IPS-20b (cell line): ENCODE results near the gene PLEKHM3.
A peak's percentile ranks its signal among the peaks of the same experiment; 100 is the strongest.

Experiments
- H3K27ac ChIP-seq: one replicate; pipeline ENCODE4 v1.5.1; 2013; ENCODE audit warnings: low read length
- H3K27me3 ChIP-seq: 2 replicates; pipeline ENCODE4 v1.6.1; 2013; ENCODE audit warnings: mild to moderate bottlenecking, low read length, inconsistent platforms; ENCODE audit not compliant: insufficient read depth
- H3K36me3 ChIP-seq: 2 replicates; pipeline ENCODE4 v1.6.1; 2013; ENCODE audit warnings: low read depth, mild to moderate bottlenecking, inconsistent platforms, low read length, moderate library complexity; ENCODE audit not compliant: insufficient read depth
- H3K4me1 ChIP-seq: 2 replicates; pipeline ENCODE4 v1.6.1; 2013; ENCODE audit warnings: mild to moderate bottlenecking, control low read depth, inconsistent platforms, low read length, moderate library complexity; ENCODE audit not compliant: insufficient read depth
- H3K4me3 ChIP-seq: 2 replicates; pipeline ENCODE4 v1.5.1; 2013; ENCODE audit warnings: mild to moderate bottlenecking, low read length, inconsistent platforms
- H3K9ac ChIP-seq: 2 replicates; pipeline ENCODE4 v1.6.1; 2013; ENCODE audit warnings: low read depth, mild to moderate bottlenecking, inconsistent platforms, low read length, moderate library complexity
- H3K9me3 ChIP-seq: 2 replicates; pipeline ENCODE4 v1.6.1; 2013; ENCODE audit warnings: mild to moderate bottlenecking, low read depth, low read length, inconsistent platforms; ENCODE audit not compliant: insufficient read depth

The PLEKHM3 gene

DNA sequence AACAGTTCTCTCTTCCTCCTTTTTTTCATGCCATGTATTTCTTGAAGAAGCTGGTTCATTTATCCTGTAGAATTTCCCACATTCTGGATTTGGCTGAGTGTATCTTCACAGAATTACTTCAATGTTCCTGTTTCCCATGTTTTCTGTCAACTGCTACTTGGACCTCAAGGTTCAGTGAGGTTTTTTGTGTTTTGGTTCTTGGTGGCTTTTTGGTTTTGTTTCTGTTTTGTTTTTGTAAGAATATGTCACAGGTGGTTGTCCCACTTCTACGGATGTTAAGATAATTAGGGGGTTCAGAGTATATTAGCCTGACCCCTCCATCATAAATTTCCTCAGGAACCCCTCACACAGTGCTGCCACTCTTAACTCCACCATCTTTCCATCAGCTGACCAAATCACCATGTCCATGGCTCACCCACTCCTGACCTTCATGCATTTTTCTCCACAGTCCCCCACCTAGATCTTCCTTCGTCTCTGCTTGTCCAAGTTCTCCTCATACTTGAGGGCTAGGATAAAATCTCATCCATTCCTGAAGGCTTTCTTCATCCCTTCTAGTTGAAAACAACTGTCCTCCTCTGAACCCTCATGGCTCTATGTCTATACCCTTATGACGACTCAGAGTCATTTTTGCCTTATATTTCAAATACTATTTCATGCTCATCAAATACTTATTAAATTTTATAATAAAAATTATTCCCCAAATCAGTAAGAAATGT lies 40.4 kb downstream of the PLEKHM3 start:
- Histone ChIP-seq H3K27me3 (no peaks in the 10 kb centered on the region), H3K27ac (no peak overlapping the region), H3K36me3 (no peaks in the 10 kb centered on the region)

DNA sequence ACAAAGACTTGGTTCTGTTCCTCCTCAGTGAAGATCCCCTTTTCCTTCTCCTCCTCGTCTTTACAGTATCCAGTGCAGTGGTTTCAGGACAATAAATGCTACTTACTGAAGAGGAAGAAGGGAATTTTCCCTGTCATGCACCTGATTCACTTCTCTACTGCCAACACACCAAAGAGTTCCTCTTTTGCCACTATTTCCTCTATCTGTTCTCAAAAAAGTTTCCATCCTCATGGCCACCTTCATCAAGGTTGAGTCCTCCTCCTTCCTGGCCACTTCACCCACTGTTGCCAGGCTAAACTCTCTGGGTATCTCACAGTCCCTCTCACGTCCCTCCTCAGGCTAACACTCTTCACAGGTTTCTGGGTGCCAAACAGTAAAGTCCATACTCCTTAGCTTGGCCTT lies 41.7 kb downstream of the PLEKHM3 start:
- Histone ChIP-seq H3K36me3 (no peaks in the 10 kb centered on the region), H3K9ac (no peak overlapping the region), H3K27me3 (no peaks in the 10 kb centered on the region), H3K4me3 (no peak overlapping the region), H3K9me3 (no peaks in the 10 kb centered on the region), H3K27ac (no peak overlapping the region), H3K4me1 (no peaks in the 10 kb centered on the region)

More for the DNA sequence above, 40.4 kb downstream of the PLEKHM3 start:
- Histone ChIP-seq H3K9ac (no peak overlapping the region), H3K9me3 (no peaks in the 10 kb centered on the region), H3K4me1 (no peaks in the 10 kb centered on the region), H3K4me3 (no peak overlapping the region)

DNA sequence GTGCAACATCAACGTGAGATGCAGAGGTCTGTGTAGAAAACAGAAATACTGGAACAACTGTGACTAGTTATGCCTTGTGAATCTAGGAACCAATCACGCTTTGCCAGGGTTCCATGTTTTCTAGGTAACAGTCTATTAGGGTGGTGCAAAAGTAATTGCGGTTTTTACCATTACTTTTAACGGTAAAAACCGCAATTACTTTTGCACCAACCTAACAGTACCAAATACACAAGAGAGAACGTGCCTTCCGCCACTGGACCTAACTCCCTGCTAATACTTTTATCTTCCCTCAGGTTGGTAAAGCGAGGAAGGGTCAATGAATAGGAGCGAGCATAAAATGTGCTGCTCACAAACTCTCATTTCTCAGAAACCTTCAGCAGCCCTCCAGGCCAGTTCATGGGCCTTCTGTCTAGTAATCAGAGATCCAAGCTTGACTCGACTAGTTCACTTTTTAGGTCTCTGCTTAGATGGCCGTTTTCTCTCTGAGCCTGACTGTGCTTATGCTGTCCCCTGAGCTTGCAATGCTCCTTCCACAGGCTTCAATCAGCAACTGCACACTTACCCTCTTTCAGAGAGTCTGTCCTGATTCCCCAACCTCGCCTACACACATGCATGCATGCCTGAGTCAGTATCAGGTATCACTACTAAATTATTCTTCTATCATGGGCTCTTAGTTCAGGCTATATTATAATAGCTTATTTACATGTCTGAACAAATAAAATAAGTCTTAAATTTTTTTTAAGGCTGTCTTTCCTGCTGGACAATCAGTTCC lies 47.0 kb downstream of the PLEKHM3 start:
- no peak overlapping the region for H3K27ac ChIP-seq
- H3K27me3 ChIP-seq = no peaks in the 10 kb centered on the region
- H3K9me3 ChIP-seq = no peaks in the 10 kb centered on the region
- no peak overlapping the region for H3K4me3 ChIP-seq
- H3K36me3 ChIP-seq = no peaks in the 10 kb centered on the region
- H3K4me1 ChIP-seq = no peaks in the 10 kb centered on the region
- no peak overlapping the region for H3K9ac ChIP-seq

DNA sequence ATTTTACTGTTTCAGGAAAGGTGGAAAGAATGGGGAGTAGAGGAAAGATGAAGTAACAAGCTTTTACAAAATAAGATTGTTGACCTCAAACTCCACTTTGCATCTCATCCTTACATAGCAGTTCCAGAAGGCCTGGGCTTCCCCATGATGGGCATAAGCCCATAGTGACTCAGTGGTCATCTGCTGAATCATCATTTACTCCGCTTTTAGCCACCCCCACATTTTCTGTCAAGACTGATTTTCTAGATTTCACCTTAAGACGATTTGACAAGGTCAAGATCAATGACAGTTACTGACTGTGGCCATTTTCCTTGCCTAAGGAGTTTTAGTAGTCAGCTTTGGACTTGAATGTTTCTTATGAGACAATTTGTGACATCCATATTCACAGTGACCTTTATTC lies 49.4 kb downstream of the PLEKHM3 start:
- Histone ChIP-seq H3K9me3 (no peaks in the 10 kb centered on the region), H3K27me3 (no peaks in the 10 kb centered on the region), H3K4me1 (peaks cover 17% of the 10 kb centered on the region; the same call in 1 of the 2 replicates), H3K36me3 (no peaks in the 10 kb centered on the region), H3K9ac (no peak overlapping the region), H3K27ac (no peak overlapping the region), H3K4me3 (no peak overlapping the region)

DNA sequence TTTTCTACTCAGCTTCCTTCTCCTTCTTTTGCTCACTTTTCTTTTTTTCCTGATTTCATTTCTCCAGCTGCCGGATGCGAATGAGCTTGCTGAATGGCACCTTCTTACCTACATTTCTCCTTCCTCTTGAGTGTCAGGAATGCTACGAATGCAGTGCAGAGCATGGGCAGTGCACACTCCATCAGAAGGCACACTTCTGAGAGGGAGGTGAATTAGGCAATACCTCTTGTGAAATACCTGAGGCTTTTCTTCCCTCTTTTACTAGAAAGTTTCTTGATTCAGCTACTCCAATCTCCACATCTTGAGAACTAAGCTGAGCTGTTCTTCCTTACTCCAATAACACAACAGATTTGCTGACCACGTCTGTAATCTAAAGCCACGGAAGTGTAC lies 51.1 kb downstream of the PLEKHM3 start:
- Histone ChIP-seq H3K27me3 (peaks cover 7% of the 10 kb centered on the region; the same call in 1 of the 2 replicates), H3K4me1 (peaks cover 29% of the 10 kb centered on the region), H3K9me3 (no peaks in the 10 kb centered on the region), H3K4me3 (no peak overlapping the region), H3K36me3 (no peaks in the 10 kb centered on the region), H3K9ac (no peak overlapping the region), H3K27ac (no peak overlapping the region)

DNA sequence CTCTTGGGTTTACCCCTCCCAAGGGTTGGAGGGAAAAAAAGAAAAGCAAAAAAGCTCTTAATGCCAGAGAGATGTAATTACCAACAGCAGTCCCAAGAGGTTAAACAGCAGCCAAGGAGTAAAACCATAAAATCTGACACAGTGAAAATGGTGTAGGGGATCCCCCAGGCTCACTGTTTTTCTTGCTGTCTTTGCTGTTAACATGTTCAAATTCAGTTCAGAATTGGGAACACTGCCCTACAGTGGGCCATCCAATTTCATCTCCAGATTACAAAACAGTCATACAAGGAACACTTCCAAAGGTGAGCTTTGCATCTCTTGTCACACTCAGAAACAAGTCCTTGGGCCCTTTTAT lies 54.5 kb downstream of the PLEKHM3 start:
- Histone ChIP-seq H3K36me3 (no peaks in the 10 kb centered on the region), H3K9me3 (no peaks in the 10 kb centered on the region), H3K4me3 (peak overlapping the region; percentile 54; the same call in 1 of the 2 replicates), H3K4me1 (peaks cover 48% of the 10 kb centered on the region), H3K9ac (peak overlapping the region; percentile 78; the same call in 1 of the 2 replicates), H3K27me3 (peaks cover 7% of the 10 kb centered on the region; the same call in 1 of the 2 replicates), H3K27ac (peak overlapping the region; percentile 89)

DNA sequence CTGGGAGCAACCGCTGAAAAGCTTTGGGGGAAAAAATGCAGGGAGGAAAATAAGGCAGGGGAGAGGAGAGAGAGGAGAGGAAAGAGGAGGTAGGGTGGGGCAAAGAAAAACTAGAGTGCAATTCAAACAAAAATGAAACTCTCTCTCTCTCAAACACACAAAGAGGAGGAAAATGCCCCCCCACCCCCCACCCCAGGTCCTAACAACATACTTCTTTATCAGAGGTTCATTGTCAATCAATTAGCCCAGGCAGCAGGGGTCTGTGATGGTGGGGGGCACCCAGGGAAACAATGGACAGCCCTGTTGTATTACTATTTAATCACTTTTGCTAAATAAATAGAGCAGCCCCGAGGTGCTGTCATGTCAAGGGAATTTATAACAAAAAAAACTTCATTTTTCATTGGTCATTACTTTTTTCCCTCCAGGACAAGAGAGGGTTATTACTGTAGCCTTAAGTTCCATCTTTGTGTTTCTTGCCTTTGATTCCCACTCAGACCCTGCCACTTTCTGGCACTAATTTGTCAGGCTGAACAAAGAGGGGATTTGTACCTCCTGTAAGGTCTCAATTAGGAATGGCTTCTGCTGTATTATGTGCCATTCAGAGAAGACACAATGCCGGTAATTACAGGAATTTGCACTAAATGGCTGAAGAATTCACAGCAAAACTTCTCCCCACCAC lies 55.0 kb downstream of the PLEKHM3 start:
- H3K9me3 ChIP-seq = no peaks in the 10 kb centered on the region
- peaks cover 48% of the 10 kb centered on the region for H3K4me1 ChIP-seq
- H3K4me3 ChIP-seq = peak overlapping the region; percentile 54
- peaks cover 7% of the 10 kb centered on the region; the same call in 1 of the 2 replicates for H3K27me3 ChIP-seq
- H3K27ac ChIP-seq = peak overlapping the region; percentile 89
- H3K36me3 ChIP-seq = no peaks in the 10 kb centered on the region
- H3K9ac ChIP-seq = peak overlapping the region; percentile 78

DNA sequence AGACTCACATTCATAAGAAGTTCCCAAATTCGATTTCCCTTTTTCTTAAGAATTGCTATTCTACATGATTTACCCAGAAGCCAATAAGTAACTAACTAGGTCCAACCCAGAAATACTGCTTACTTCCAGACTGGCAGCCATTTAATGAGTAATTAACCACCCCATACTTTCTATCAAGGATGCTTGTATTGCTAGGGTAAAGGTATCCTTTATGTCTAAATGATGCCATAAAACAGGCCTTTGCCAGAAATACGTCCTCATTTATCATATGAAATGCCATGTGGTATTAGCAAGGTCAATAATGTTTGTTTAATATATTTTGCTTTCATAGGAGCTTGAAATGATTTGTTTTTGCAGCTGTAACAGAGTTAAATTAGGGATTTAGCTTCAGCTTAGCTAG lies 56.1 kb downstream of the PLEKHM3 start:
- H3K27me3 ChIP-seq = peaks cover 7% of the 10 kb centered on the region; the same call in 1 of the 2 replicates
- no peaks in the 10 kb centered on the region for H3K9me3 ChIP-seq
- peak overlapping the region; percentile 44 for H3K27ac ChIP-seq
- peak overlapping the region; percentile 78; the same call in 1 of the 2 replicates for H3K9ac ChIP-seq
- H3K4me1 ChIP-seq = peaks cover 52% of the 10 kb centered on the region
- H3K4me3 ChIP-seq = peak overlapping the region; percentile 54
- no peaks in the 10 kb centered on the region for H3K36me3 ChIP-seq

DNA sequence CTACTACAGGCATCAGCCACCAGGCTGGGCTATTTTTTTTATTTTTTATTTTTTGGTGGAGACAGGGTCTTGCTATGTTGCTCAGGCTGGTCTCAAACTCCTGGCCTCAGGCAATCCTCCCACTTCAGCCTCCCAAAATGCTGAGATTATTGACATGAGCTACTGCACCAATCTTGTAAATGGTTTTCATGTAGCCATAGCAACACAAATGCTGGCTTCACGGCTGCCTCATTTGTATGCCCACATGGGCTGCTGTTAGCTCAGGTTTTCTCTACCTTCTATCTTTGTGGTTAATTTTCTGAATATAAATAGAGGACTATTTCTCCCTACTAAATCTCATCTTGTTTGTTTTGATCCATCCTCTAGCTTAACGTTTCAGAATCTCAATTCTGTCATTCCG lies 58.2 kb downstream of the PLEKHM3 start:
- Histone ChIP-seq H3K4me1 (peaks cover 46% of the 10 kb centered on the region), H3K9ac (no peak overlapping the region), H3K27ac (no peak overlapping the region), H3K27me3 (peaks cover 7% of the 10 kb centered on the region; the same call in 1 of the 2 replicates), H3K4me3 (no peak overlapping the region), H3K9me3 (peaks cover 11% of the 10 kb centered on the region), H3K36me3 (0 out of 2 replicates have a peak, but pooled peaks cover 4% of the 10 kb centered on the region)

DNA sequence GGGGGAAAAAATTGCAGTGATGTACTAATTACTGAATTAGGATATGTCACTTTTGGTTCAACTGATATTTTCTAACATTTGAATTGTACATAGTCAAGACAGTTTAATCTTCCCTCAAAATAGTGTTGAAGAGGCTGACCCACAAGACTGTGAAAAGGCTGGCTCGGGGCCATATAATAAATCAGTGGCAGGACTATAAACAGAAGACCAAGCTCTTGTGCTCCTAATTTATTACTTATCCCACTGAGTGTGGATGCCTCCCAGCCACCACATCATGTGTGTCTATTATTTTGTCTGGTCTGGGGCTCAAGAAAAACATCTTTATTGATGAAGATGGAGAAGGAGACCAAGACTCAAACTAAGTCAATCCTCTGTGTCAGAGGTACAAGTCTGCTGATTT lies 64.4 kb downstream of the PLEKHM3 start:
- Histone ChIP-seq H3K9me3 (peaks cover 17% of the 10 kb centered on the region), H3K4me3 (no peak overlapping the region), H3K9ac (no peak overlapping the region), H3K36me3 (peaks cover 11% of the 10 kb centered on the region; the same call in 1 of the 2 replicates), H3K27ac (no peak overlapping the region), H3K4me1 (peaks cover 5% of the 10 kb centered on the region; the same call in 1 of the 2 replicates), H3K27me3 (no peaks in the 10 kb centered on the region)

DNA sequence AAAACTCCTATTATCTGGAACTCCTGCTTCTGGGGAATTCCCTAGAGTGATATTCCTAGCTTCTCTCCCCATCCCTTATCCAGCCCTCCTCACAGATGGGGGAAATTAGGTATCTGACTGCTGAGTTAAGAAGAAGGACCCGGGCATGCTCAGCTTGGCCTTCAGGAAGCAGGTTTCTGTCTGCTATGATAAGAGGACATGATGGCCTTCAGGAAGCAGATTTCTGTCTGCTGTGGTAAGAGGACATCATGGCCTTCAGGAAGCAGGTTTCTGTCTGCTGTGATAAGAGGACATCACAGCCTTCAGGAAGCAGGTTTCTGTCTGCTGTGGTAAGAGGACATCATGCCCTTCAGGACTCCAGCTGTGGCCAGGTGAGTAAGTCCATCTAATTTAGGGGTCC lies 65.2 kb downstream of the PLEKHM3 start:
- H3K4me3 ChIP-seq = no peak overlapping the region
- no peaks in the 10 kb centered on the region for H3K27me3 ChIP-seq
- H3K27ac ChIP-seq = no peak overlapping the region
- H3K9me3 ChIP-seq = peaks cover 17% of the 10 kb centered on the region
- no peak overlapping the region for H3K9ac ChIP-seq
- peaks cover 11% of the 10 kb centered on the region; the same call in 1 of the 2 replicates for H3K36me3 ChIP-seq
- peaks cover 5% of the 10 kb centered on the region; the same call in 1 of the 2 replicates for H3K4me1 ChIP-seq
